GM12878 (cell line): ENCODE data around the gene NDUFAF5.

ENCODE experiments used
- CEBPZ ChIP-seq: fragments of 150-350 bp; IDR thresholded peaks from 2 replicates; pipeline ENCODE4 v1.6.1; 2016; ENCODE audit warnings: low read depth, low read length
- CTCF ChIP-seq, 3 experiments: IDR thresholded peaks in 2 of 3; conservative IDR thresholded peaks in 1 of 3; 2 replicates each; pipeline ENCODE4 v1.5.1; 2011; ENCODE audit warnings: low read depth in 3 of 3, low read length in 3 of 3, mild to moderate bottlenecking in 3 of 3, control low read depth in 2 of 3, moderate library complexity in 2 of 3, inconsistent platforms in 1 of 3, mixed read lengths in 1 of 3; ENCODE audit not compliant: control insufficient read depth in 2 of 3, insufficient read depth in 1 of 3; ENCODE audit errors: extremely low read depth in 1 of 3
- DPF2 ChIP-seq: fragments of 450-650 bp; IDR thresholded peaks from 2 replicates; pipeline ENCODE4 v1.6.1; 2017; ENCODE audit warnings: mild to moderate bottlenecking
- EP300 ChIP-seq, 2 experiments: fragments of 150-350 bp in 1 of 2; IDR thresholded peaks; 2 replicates each; pipeline ENCODE4 v1.6.1; 2011 to 2012; ENCODE audit warnings: low read depth in 2 of 2, low read length in 2 of 2, borderline replicate concordance in 1 of 2, improper control_type of control experiment in 1 of 2, inconsistent platforms in 1 of 2; ENCODE audit not compliant: control insufficient read depth in 1 of 2
- HDGF ChIP-seq: fragments of 450-650 bp; IDR thresholded peaks from 2 replicates; pipeline ENCODE4 v1.6.1; 2016; ENCODE audit warnings: antibody characterized with exemption
- JUND ChIP-seq: IDR thresholded peaks from 2 replicates; pipeline ENCODE4 v1.6.1; 2012; ENCODE audit warnings: low read depth, mild to moderate bottlenecking, low read length, improper control_type of control experiment, moderate library complexity
- MAX ChIP-seq: IDR thresholded peaks from 2 replicates; pipeline ENCODE4 v1.6.1; 2012; ENCODE audit warnings: low read depth, low read length, improper control_type of control experiment
- MEF2B ChIP-seq: fragments of 450-650 bp; IDR thresholded peaks from 2 replicates; pipeline ENCODE4 v1.6.1; 2018; ENCODE audit warnings: mild to moderate bottlenecking, moderate library complexity; ENCODE audit not compliant: partially characterized antibody, poor library complexity, severe bottlenecking
- MXI1 ChIP-seq: fragments of 150-350 bp; IDR thresholded peaks from 2 replicates; pipeline ENCODE4 v1.6.1; 2011; ENCODE audit warnings: low read depth, mild to moderate bottlenecking, inconsistent platforms, low read length, improper control_type of control experiment
- PAX8 ChIP-seq: fragments of 450-650 bp; IDR thresholded peaks from 2 replicates; pipeline ENCODE4 v1.6.1; 2017; ENCODE audit warnings: mild to moderate bottlenecking, moderate library complexity
- POLR2AphosphoS5 ChIP-seq: IDR thresholded peaks from 2 replicates; pipeline ENCODE4 v1.6.1; 2011; ENCODE audit warnings: mild to moderate bottlenecking, low read length, inconsistent platforms
- SP1 ChIP-seq: IDR thresholded peaks from one replicate; pipeline ENCODE4 v1.6.1; 2011; ENCODE audit warnings: low read depth, low read length

GRCh38 chr20:13741879-13742278, 42.9 kb upstream of the NDUFAF5 start:
- TF ChIP-seq CTCF (IDR thresholded peaks at IDR 0.05 in 2 of 3, conservative IDR thresholded peaks at IDR 0.05 in 1 of 3; ENCODE audit: control insufficient read depth in 2 of 3, extremely low read depth in 1 of 3, insufficient read depth in 1 of 3, low read depth in 3 of 3, low read length in 3 of 3) (no peak), POLR2AphosphoS5 (no peak), MEF2B (no peak), EP300 (IDR thresholded peaks at IDR 0.05; ENCODE audit: borderline replicate concordance in 1 of 2, control insufficient read depth in 1 of 2, low read depth in 2 of 2, low read length in 2 of 2) (no peak), SP1 (no peak), MXI1 (no peak), JUND (no peak), MAX (no peak), DPF2 (no peak), CEBPZ (no peak), PAX8 (no peak), HDGF (no peak)
